HEK293 (cell line): Measurements from ENCODE around the gene ZNF184.

Experiments
- BCL11A ChIP-seq: fragments of 450-650 bp; formaldehyde crosslinking; IDR thresholded peaks from 2 replicates; pipeline ENCODE4 v1.5.1; 2016; ENCODE audit warnings: low read depth, missing biosample characterization, missing genetic modification characterization
- BCL11B ChIP-seq: fragments of 450-650 bp; formaldehyde crosslinking; IDR thresholded peaks from 2 replicates; pipeline ENCODE4 v1.5.1; 2016; ENCODE audit warnings: low read depth, missing biosample characterization, missing genetic modification characterization
- EGR2 ChIP-seq: fragments of 450-650 bp; formaldehyde crosslinking; IDR thresholded peaks from 2 replicates; pipeline ENCODE4 v1.5.1; 2016; ENCODE audit warnings: low read depth, missing biosample characterization, missing genetic modification characterization
- KLF10 ChIP-seq: fragments of 450-650 bp; IDR thresholded peaks from 2 replicates; pipeline ENCODE4 v1.5.1; 2018; ENCODE audit warnings: missing biosample characterization, mild to moderate bottlenecking, missing genetic modification characterization
- PATZ1 ChIP-seq: fragments of 450-650 bp; formaldehyde crosslinking; IDR thresholded peaks from 2 replicates; pipeline ENCODE4 v1.5.1; 2016; ENCODE audit warnings: missing biosample characterization, missing genetic modification characterization
- RBAK ChIP-seq: fragments of 450-650 bp; formaldehyde crosslinking; IDR thresholded peaks from 2 replicates; pipeline ENCODE4 v1.5.1; 2016; ENCODE audit warnings: missing biosample characterization, missing genetic modification characterization
- SCRT1 ChIP-seq: fragments of 450-650 bp; formaldehyde crosslinking; IDR thresholded peaks from 2 replicates; pipeline ENCODE4 v1.5.1; 2016; ENCODE audit warnings: missing biosample characterization, missing genetic modification characterization, borderline replicate concordance
- SETDB1 ChIP-seq: IDR thresholded peaks from one replicate; pipeline ENCODE4 v1.6.1; 2017; ENCODE audit warnings: mild to moderate bottlenecking, low read length, moderate library complexity, mixed read lengths; ENCODE audit not compliant: insufficient read length
- TCF7L2 ChIP-seq: IDR thresholded peaks from 2 replicates; pipeline ENCODE4 v1.6.1; 2011; ENCODE audit warnings: low read depth, mild to moderate bottlenecking, inconsistent platforms, low read length, moderate library complexity, borderline replicate concordance
- TRIM28 ChIP-seq: IDR thresholded peaks from 2 replicates; pipeline ENCODE4 v1.6.1; 2011; ENCODE audit warnings: low read length, control low read depth, borderline replicate concordance
- ZBTB20 ChIP-seq: fragments of 450-650 bp; formaldehyde crosslinking; IDR thresholded peaks from 2 replicates; pipeline ENCODE4 v1.5.1; 2016; ENCODE audit warnings: missing biosample characterization, missing genetic modification characterization
- ZBTB21 ChIP-seq: fragments of 450-650 bp; formaldehyde crosslinking; IDR thresholded peaks from 2 replicates; pipeline ENCODE4 v1.5.1; 2017; ENCODE audit warnings: missing biosample characterization, missing genetic modification characterization
- ZBTB44 ChIP-seq: fragments of 450-650 bp; IDR thresholded peaks from 2 replicates; pipeline ENCODE4 v1.5.1; 2018; ENCODE audit warnings: missing biosample characterization, mild to moderate bottlenecking, missing genetic modification characterization
- ZBTB6 ChIP-seq: fragments of 450-650 bp; formaldehyde crosslinking; IDR thresholded peaks from 2 replicates; pipeline ENCODE4 v1.5.1; 2017; ENCODE audit warnings: missing biosample characterization, missing genetic modification characterization
- ZEB2 ChIP-seq: fragments of 450-650 bp; formaldehyde crosslinking; IDR thresholded peaks from 2 replicates; pipeline ENCODE4 v1.5.1; 2016; ENCODE audit warnings: missing biosample characterization, missing genetic modification characterization
- ZNF202 ChIP-seq: fragments of 450-650 bp; formaldehyde crosslinking; IDR thresholded peaks from 2 replicates; pipeline ENCODE4 v1.5.1; 2016; ENCODE audit warnings: missing biosample characterization, missing genetic modification characterization, borderline replicate concordance
- ZNF23 ChIP-seq: fragments of 450-650 bp; formaldehyde crosslinking; IDR thresholded peaks from 2 replicates; pipeline ENCODE4 v1.5.1; 2016; ENCODE audit warnings: missing biosample characterization, missing genetic modification characterization, borderline replicate concordance
- ZNF24 ChIP-seq: fragments of 450-650 bp; formaldehyde crosslinking; IDR thresholded peaks from 2 replicates; pipeline ENCODE4 v1.5.1; 2016; ENCODE audit warnings: missing biosample characterization, missing genetic modification characterization
- ZNF302 ChIP-seq: fragments of 450-650 bp; formaldehyde crosslinking; IDR thresholded peaks from 2 replicates; pipeline ENCODE4 v1.5.1; 2016; ENCODE audit warnings: missing biosample characterization, missing genetic modification characterization, low read depth
- ZNF362 ChIP-seq: fragments of 450-650 bp; formaldehyde crosslinking; IDR thresholded peaks from 2 replicates; pipeline ENCODE4 v1.5.1; 2016; ENCODE audit warnings: missing biosample characterization, missing genetic modification characterization
- ZNF394 ChIP-seq: fragments of 450-650 bp; formaldehyde crosslinking; IDR thresholded peaks from 2 replicates; pipeline ENCODE4 v1.5.1; 2016; ENCODE audit warnings: missing biosample characterization, missing genetic modification characterization, mild to moderate bottlenecking, moderate library complexity, borderline replicate concordance
- ZNF398 ChIP-seq: fragments of 450-650 bp; formaldehyde crosslinking; IDR thresholded peaks from 2 replicates; pipeline ENCODE4 v1.5.1; 2017; ENCODE audit warnings: missing biosample characterization, missing genetic modification characterization
- ZNF488 ChIP-seq: fragments of 450-650 bp; formaldehyde crosslinking; IDR thresholded peaks from 2 replicates; pipeline ENCODE4 v1.5.1; 2016; ENCODE audit warnings: missing biosample characterization, missing genetic modification characterization
- ZNF580 ChIP-seq: fragments of 450-650 bp; formaldehyde crosslinking; IDR thresholded peaks from 2 replicates; pipeline ENCODE4 v1.5.1; 2016; ENCODE audit warnings: missing biosample characterization, missing genetic modification characterization
- ZNF585B ChIP-seq: fragments of 450-650 bp; formaldehyde crosslinking; IDR thresholded peaks from 2 replicates; pipeline ENCODE4 v1.5.1; 2016; ENCODE audit warnings: missing biosample characterization, missing genetic modification characterization
- ZNF596 ChIP-seq: fragments of 450-650 bp; IDR thresholded peaks from 2 replicates; pipeline ENCODE4 v1.5.0; 2018; ENCODE audit warnings: missing biosample characterization, mild to moderate bottlenecking, missing genetic modification characterization, moderate library complexity
- ZNF626 ChIP-seq: fragments of 450-650 bp; sonication (Bioruptor Pico); formaldehyde crosslinking; IDR thresholded peaks from 2 replicates; pipeline ENCODE4 v1.5.1; 2018; ENCODE audit warnings: missing biosample characterization, missing genetic modification characterization, inconsistent platforms
- ZNF660 ChIP-seq: fragments of 450-650 bp; IDR thresholded peaks from 2 replicates; pipeline ENCODE4 v1.5.1; 2018; ENCODE audit warnings: missing biosample characterization, mild to moderate bottlenecking, missing genetic modification characterization
- ZNF664 ChIP-seq: fragments of 450-650 bp; formaldehyde crosslinking; IDR thresholded peaks from 2 replicates; pipeline ENCODE4 v1.5.1; 2016; ENCODE audit warnings: missing biosample characterization, missing genetic modification characterization
- ZNF747 ChIP-seq: fragments of 450-650 bp; formaldehyde crosslinking; IDR thresholded peaks from 2 replicates; pipeline ENCODE4 v1.5.1; 2016; ENCODE audit warnings: missing biosample characterization, missing genetic modification characterization
- ZNF777 ChIP-seq: fragments of 450-650 bp; formaldehyde crosslinking; IDR thresholded peaks from 2 replicates; pipeline ENCODE4 v1.5.1; 2017; ENCODE audit warnings: missing biosample characterization, missing genetic modification characterization, borderline replicate concordance
- ZNF785 ChIP-seq: fragments of 450-650 bp; formaldehyde crosslinking; IDR thresholded peaks from 2 replicates; pipeline ENCODE4 v1.5.1; 2016; ENCODE audit warnings: missing biosample characterization, missing genetic modification characterization

ZNF184 gene

GRCh38 chr6:27503436-27504030, 30.6 kb upstream of the ZNF184 start (continued):
- TF ChIP-seq TRIM28 (no peak), PATZ1 (tag by site-specific recombination) (0 out of 2 replicates have a peak, but pooled peaks have one; percentile 19), ZNF24 (tag by site-specific recombination) (peak; percentile 36; the same call in 1 of the 2 replicates), TCF7L2 (peak; percentile 26; the same call in 1 of the 2 replicates), SETDB1 (no peak), ZBTB44 (tag by site-specific recombination) (peak; percentile 62; the same call in 1 of the 2 replicates), ZNF596 (tag by site-specific recombination) (no peak), ZEB2 (tag by site-specific recombination) (peak; percentile 32; the same call in 1 of the 2 replicates), ZNF626 (tag by site-specific recombination) (no peak), ZNF394 (tag by site-specific recombination) (0 out of 2 replicates have a peak, but pooled peaks have one; percentile 23), ZNF660 (peak; percentile 97), ZNF488 (tag by site-specific recombination) (no peak), ZNF398 (tag by site-specific recombination) (no peak), ZBTB21 (tag by site-specific recombination) (no peak), ZNF785 (no peak), ZNF302 (no peak), BCL11A (tag by site-specific recombination) (peak; percentile 6; the same call in 1 of the 2 replicates), BCL11B (tag by site-specific recombination) (no peak), KLF10 (tag by site-specific recombination) (no peak; the same call in none of the 2 replicates), ZNF777 (tag by site-specific recombination) (no peak), ZBTB20 (tag by site-specific recombination) (no peak), ZNF202 (no peak), ZNF23 (tag by site-specific recombination) (no peak), ZNF362 (tag by site-specific recombination) (peak; percentile 64), ZNF747 (tag by site-specific recombination) (no peak), ZNF585B (tag by site-specific recombination) (no peak), ZBTB6 (peak; percentile 20; the same call in 1 of the 2 replicates), ZNF580 (0 out of 2 replicates have a peak, but pooled peaks have one; percentile 59), ZNF664 (tag by site-specific recombination) (no peak), SCRT1 (tag by site-specific recombination) (no peak), EGR2 (tag by site-specific recombination) (no peak), RBAK (tag by site-specific recombination) (no peak)
